NCI-H1694 treated with DMSO at 0.1 percent for 48 hours (cell line): ENCODE data around the gene ITGB8.
"Not testable (repeated sequence)": the region's sequence is repeated elsewhere in the genome, so short reads cannot be mapped to it uniquely, and the experiment has no call there.

Source experiments
- DNase-seq: peaks from one replicate; lab custom pipeline; 2025; lab: John Stamatoyannopoulos, UW

ITGB8 gene

DNA sequence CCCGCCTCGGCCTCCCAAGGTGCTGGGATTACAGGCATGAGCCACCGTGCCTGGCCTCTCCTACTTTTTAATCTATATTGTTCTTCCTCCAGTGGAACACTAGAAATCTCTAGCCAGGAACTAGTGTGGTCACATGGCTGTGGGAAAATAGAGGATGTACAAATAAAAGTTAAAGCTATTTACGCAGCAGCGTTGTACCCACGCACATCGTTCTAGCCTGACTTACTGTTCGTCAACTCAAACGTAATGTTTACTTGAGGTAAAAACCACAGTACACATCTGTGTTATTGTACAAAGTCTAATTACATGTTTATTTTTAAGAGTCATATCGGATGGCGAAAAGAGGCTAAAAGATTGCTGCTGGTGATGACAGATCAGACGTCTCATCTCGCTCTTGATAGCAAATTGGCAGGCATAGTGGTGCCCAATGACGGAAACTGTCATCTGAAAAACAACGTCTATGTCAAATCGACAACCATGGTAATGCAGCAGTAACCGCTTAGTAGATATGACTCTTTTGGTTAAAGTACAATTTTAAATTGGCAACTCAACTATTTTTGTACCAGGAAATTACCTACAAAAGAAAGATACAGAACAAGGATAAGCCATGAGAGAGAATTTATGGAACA lies 50.8 kb downstream of the ITGB8 start:
- DNase-seq = no peak

DNA sequence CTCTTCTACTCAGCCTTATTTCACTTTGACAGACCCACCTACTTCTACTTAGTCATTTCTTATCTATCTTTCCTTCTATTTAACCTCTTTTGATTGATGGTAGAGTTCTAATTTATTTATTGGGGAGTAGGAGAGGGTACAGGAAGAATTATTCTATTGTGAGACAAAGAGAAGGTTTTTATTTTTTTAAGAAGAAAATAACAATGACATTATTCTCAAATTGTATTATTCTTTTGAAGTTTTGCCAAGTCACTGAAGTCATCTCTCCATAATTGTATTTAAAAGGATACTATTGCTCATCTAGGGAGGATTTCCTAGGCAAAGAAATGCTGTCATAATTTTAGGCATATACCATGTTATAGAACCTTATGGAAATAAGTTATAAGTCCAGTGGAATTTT lies 52.7 kb downstream of the ITGB8 start:
- no peak for DNase-seq

DNA sequence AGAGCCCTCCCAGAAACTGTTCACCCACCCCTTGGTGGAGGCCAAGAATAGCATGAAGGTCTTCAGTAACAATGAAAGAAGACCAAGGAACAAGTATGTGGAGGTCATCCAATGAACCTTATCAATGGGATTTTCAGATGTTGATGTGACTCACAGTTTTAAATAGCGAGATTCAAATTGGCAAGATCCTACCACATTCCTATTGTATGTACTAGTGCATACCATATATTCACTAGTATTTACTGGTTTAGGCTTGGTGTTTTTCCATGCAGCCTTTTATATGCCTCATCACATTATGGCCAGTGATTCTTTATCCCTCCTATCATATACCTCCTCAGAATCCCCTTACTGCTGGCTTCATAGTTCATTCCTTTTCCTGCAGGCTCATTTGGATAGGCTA lies 54.4 kb downstream of the ITGB8 start:
- no peak for DNase-seq

DNA sequence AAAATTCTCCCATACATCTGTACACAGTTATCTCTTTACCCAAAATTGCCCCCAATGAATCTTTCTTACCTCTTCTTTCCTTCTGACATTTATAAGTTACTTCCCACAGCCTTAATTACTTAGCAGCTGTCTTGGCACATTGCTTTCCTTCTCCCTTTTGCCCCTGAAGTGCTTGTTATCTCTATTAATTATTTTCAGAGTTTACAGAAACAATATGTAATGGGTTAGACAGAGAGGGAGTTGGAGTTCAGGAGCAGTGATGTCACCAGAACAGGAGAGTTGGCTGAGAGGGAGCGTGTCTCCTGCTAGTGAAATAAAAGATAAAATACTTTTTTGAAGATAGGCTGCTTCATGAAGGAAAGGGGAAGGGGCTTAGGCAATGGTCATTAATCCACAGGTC lies 57.4 kb downstream of the ITGB8 start:
- DNase-seq = no peak

DNA sequence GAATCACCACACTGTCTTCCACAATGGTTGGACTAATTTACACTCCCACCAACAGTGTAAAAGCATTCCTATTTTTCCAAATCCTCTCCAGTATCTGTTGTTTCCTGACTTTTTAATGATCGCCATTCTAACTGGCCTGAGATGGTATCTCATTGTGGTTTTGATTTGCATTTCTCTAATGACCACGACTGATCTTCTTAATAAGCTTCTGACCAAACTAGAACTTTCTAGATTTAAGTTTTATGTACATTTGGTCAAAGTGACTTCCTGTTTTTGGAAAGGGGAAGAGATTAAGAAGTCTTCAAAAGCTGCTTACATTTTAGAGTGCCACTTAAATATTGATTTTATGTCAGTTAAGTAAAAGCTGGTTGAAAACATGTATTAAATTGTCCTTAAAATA lies 58.5 kb downstream of the ITGB8 start:
- not testable (repeated sequence) for DNase-seq

DNA sequence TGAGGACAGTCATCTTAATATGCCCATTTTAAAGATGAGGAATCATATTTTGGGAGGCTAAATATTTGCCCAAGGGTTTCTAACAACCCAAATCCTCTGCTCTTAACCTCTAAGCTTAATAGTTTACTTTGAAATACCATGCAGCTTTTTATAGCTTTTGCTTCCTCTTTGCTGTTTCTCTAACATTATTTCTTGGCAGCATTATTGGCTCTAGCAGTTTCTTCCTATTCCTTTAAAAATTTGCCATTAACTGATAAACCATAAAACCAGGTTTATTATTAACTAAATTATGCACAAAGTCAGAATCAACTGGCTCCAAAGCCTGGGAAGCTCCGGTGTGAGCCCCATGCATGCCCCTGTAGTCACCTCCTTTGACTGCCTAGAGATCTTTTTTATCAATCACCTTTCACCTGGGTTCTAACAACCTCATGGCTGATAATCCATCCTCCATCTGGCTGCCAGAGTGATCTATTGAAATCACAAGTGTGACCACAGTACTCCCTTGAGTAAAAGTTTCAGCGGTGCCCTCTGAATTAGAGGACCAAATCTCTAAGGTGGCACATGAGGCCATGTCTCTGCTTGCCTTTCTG lies 62.4 kb downstream of the ITGB8 start:
- no peak for DNase-seq

DNA sequence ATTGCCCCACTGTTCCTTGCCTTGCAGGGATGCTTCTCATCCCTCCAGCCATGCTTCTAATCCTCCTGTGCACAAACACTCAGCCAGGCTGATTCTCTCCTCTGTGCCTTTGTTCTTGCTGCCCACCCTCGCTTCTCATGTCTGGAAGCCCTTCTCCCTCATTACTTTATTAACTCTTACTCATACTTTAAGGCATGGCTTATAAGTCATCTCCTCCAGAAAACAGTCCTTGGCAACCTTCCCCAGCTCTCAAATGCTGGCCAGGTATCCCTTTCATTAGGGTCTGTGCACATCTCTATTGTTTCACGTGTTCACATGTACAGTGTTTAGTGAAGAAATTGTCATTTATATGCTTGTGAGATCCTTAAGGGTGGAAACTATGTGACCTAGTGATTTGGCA lies 62.9 kb downstream of the ITGB8 start:
- DNase-seq = no peak

DNA sequence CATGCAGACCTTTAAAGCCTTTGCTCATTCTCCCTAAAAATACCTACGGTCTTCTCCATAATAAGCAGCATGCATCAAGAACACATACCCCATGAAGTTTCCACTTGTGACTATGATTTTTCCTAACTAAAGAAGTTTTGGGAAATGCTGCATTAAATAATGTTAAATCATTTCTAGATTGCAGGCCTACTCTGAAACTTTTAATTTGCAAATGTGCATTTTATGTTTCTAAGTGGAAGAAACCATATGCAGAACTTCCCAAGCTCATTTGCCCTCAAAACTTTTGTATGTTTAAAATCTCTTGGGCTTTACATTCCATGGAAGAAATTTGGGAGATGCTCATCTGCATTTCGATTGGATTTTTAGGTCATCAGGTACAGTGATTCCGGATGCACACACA lies 63.6 kb downstream of the ITGB8 start:
- DNase-seq = no peak

DNA sequence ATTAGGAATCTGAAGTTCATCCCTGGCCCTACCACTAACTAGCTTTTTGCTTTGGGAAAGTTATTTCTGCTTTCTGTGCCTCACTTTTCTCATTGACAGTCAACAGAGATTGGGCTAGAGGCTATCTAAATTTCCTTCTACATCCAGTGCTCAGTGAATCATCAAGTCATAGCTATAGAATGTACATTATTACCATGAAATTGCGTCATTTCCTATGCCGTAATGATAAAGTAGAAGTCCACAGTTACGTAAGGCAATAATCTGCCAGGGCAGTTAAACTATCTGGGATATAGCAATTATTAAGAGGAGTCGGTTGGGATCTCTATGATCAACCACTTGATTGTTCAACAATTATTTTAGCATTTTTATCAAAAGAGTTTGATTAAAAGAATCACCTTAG lies 64.4 kb downstream of the ITGB8 start:
- DNase-seq = no peak

DNA sequence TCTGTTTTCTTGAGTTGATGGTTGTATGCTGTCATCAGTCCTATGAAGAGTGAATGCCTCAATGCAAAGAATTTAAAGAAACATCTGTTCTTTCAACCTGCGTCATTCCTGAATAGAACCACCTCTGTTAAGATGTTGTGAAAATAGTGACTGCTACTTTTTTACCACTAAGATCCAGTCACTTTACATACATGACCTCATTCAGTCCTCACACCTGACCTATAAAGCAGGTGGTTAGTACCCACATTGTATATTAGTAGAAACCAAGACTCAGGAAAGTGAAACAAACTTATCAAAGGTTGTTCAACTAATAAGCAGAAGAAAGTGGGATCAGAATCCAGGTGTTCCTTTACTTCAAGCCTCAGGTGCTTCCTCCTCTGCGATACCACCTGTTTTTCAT lies 64.8 kb downstream of the ITGB8 start:
- DNase-seq = no peak

DNA sequence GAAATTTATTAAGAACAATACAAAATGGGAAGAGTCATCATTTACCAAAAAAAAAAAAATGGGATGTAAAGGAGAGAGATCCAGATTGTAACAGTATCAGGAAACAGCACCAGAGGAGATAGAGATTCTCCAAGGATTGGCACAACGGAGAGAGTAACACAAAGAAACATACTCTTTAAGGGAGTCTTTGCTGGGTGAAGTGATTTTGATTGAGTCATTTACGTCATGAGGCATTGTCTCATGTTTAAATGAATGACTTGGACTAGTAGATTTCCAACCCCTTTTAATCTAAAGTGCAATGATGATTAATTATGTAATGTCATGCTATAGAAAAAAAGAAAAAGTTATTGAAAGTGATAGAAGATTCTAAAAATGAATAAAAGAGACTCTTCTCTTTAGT lies 68.8 kb downstream of the ITGB8 start:
- no peak for DNase-seq

DNA sequence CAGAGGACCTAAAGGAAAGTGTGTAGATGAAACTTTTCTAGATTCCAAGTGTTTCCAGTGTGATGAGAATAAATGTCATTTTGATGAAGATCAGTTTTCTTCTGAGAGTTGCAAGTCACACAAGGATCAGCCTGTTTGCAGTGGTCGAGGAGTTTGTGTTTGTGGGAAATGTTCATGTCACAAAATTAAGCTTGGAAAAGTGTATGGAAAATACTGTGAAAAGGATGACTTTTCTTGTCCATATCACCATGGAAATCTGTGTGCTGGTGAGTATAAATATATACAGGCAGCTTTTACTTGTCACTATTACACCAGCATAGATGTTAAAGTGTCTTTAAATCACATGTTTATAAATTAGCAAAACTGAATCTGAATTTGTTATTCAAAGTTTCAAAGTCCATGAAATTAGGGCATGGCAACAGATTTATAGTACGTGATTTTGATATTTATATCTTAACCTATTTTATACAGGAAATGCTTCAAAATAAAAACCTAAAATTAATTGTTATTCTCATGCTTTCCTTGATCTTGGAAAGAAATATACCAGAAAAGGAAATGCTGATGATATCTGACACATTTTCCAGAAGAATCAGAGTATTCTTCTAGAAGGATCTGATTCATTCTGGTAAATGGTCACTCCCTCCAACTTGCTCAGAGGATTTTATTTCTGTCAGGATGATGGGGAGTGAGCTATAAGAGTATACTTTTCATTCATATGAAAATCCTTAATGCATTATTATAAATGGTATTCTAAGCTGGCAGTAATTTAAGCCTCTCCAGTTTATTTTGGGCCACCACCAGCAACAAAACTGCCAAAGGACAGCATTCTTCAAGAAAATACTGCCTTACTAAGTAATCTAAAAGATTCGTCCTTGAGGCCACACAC lies 71.4 kb downstream of the ITGB8 start:
- no peak for DNase-seq

DNA sequence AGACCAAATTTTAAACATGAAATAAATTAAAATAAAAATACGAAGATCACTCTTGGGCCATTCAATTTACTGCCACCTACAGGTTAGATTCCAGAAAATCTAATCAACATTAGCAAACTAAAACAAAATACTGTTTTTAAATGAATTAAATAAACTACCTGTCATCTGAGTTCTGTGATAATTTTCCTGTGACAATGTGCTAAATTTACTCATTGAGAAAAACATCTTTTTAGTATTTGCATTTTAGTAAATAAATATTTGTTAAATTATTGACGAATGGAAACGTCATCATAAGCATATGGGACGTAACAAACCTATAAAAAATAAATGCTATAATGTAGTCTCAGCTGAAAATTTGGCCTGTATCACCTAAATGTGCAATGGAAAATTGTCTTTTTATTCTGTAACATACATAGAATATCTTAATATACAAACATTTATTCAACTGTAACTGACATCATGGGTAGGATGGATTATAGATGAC lies 72.1 kb downstream of the ITGB8 start:
- DNase-seq = no peak

DNA sequence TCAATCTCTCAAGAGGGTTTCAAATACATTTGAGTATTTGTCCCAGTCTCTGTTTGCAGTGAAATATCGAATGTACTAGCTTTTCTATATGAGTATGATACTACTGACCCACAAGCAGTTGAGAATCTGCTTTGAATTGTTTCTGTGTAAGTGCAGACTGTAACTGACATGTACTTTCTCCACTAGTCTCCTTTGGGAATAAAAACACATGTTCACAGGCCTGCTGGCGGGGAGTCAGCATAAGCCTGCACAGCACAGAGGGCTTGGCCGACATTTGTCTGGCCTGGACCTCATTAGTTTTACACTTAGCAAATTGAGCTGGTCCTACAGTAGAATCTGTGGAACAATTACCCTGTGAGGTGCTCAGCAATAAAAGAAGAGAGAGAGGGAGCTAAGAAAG lies 72.6 kb downstream of the ITGB8 start:
- DNase-seq = no peak

DNA sequence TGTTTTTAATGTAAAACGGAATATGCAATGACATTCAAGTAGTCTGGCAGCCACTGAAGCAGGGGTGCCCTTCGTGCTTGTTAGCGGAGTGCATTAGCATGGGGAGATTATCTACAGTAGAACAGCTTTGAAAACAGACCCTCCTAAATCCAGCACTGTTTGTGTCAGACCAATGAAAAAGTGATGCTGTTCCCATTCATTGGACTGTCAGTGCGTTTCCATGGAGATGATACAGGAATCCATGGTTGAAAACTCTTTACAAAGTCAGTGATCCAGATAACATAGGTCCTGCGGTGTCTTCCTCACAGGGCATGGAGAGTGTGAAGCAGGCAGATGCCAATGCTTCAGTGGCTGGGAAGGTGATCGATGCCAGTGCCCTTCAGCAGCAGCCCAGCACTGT lies 73.6 kb downstream of the ITGB8 start:
- DNase-seq = no peak

DNA sequence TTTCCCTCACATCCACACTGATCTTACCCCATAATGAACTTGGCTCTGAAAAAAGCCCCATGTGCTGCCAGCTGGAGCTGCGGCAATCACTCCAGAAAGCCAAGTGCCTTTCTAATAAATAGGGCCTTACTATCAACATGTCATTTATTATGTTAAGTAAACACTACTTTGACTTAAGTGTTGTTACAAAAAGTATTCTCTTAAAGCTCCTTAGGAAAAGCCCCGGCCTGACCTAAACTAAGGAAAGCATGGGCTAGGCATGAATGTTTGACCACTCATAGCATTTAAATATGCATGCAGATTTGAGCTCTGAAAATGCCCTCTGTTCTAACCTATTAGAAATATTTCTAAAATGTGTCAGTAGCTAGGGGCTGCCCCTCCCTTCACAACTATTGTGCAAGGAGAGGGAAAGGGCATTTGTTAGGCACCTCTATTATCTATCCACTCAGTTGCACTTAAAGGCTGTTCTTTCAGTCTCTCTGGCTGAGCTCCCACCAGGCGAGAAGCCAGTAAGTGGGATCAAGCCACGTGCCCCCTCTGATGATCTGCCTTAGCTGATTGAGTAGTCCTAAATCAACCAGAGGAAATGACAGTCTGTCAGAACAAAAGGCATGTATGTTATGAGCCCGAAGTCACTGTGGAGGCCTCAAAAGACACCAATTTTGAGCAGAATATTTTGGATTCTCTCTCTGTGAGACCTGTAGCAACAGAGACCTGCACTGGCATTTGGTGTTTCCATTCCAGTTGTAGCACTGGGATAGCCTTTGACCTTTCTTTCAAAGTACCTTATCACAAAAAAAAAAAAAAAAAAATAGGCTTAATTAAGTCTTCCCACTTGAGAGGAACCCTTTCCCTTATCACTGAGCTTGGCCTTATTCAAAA lies 77.1 kb downstream of the ITGB8 start:
- DNase-seq = no peak

DNA sequence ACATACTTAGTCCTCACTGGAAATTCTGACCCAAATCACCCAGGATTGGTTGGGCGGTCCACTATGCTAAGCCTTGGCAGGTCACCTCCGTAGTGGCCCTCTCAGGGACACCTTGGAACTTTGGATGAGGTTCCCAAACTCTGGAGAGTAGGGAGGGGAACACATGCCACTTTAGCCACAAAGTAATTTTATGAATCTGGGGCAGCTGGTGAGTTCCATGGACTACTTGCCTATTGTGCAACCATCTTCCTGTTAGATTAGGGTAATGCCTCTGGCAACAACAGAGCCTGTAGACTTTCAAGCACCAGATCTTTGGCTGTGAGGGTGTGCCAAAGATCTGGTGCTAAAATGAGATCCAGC lies 77.7 kb downstream of the ITGB8 start:
- no peak for DNase-seq

DNA sequence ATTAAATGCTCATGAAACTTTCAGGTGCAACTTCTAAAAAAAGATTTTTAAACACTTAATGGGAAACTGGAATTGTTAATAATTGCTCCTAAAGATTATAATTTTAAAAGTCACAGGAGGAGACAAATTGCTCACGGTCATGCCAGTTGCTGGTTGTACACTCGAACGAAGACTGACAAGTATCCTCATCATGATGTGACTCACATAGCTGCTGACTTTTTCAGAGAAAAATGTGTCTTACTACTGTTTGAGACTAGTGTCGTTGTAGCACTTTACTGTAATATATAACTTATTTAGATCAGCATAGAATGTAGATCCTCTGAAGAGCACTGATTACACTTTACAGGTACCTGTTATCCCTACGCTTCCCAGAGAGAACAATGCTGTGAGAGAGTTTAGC lies 79.3 kb downstream of the ITGB8 start:
- DNase-seq = no peak

DNA sequence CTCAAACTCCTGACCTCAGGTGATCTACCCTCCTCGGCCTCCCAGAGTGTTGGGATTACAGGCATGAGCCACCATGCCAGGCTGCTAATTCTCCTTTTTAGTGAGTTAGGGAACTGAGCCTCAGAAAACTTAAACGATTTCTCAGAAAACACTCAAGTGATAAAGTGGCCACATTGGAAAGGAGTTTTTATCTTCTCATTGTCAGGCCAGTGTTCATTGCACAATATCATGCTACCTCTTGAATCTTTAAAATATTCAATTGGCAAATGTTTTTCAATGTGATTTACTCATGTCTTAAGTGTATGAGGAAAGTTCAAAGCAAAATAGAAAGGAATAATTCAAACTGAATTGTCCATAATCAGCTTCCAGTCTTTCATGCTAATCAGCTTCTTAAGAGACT lies 80.7 kb downstream of the ITGB8 start:
- no peak for DNase-seq

DNA sequence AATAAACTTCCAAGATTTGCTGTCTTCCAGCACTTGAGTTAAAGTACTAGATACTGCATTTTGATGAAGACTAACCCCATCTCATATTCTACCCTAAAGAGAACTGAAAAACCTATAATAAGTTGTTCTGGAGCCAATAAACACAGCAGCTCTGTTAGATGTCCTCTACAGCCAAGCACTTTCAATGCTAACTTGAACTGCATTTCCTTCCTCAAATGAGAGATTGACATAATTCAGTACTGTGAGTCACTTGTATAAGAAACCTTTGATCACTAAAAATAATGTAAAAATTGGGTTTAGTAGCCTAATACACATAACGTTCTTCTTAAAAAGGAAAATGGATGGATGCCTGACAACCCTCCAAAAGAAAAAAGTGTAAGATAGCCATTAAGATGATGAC lies 81.3 kb downstream of the ITGB8 start:
- DNase-seq = no peak

DNA sequence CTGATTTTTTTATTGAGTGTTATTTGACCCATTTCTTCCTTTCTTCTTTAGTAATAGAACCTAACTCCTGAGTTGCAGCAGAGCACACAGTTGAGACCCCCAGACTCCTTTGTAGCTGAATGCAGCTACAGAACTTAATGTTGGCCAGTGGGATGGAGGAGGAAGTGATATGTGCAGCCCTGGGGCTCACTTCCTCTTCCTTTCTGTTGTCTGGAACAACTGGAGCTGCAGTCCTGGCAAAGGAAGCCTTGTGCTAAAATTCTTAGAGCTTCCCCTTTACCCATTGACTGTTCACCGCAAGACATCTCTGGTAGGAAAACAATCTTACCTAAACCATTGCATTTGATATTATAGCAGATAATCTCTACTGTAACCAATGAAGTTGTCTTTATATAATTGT lies 86.6 kb downstream of the ITGB8 start:
- DNase-seq = no peak

DNA sequence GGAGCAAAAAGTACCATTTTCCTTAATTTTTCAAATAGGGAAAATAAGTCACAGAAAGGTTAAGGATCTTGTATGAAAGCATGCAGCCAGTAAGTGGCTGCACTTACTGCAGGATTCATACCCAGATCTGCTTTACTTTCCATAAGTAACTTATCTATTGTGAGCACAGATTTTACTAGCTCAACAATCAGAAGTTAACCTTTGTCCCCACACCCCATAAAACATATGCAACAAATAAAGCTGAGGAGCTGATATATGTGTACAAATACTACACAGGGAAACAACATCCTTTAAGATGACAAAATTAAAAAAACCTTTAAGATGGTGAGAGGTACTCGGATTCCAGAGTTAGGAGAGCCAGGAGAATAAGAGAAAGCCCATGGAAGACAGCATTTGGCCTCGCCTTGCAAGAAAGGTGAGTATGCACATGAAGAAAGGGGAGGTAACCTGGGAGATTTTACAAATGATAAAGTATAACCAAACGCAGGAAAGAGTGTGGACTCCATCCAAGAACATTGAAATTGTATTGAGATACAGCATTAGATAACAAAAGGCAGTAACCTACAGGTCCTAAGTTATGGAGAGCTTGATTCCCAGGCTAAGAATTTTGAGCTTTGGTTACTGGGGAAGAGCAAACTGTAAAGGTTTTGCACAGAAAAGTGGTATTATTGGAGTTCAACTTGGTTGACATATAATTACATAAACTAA lies 87.1 kb downstream of the ITGB8 start:
- DNase-seq = no peak
